Measurements from ENCODE around the gene METTL16. TPM values are rescaled to one million over a fixed set of nuclear protein-coding genes. Genes with fewer than 3 reads are reported as not detected.

Gene METTL16
- total RNA-seq, 2 experiments from 2014 or later, result 19.7 to 21.3 TPM

GRCh38 chr17:2401426-2402221 lies 110.1 kb downstream of the METTL16 start:
- Mint-ChIP-seq H3K27me3 (no peaks in the 10 kb centered on the region), H3K4me3 (peak overlapping the region; percentile 97), H3K9me3 (no peaks in the 10 kb centered on the region), H3K36me3 (ENCODE audit: low read depth) (no peaks in the 10 kb centered on the region), H3K27ac (peak overlapping the region; percentile 99), H3K4me1 (peaks cover 55% of the 10 kb centered on the region)
- CTCF ChIA-PET, result interaction anchor here (0.6 to 11.2 kb wide), 4 partner anchors 9 to 133 kb away, joined by 3 to 80 read pairs (median 43); no protein-coding TSS in a partner anchor
- peak; percentile 100 for DNase-seq
- POLR2A ChIA-PET, result interaction anchor here (0.8 to 9.4 kb wide), 12 partner anchors 10 to 685 kb away, joined by 3 to 166 read pairs (median 4); partner anchors contain the start of genes HIC1, PAFAH1B1, SGSM2 and SMG6

- POLR2A ChIA-PET, result interaction anchor here (0.8 to 9.4 kb wide), 11 partner anchors 9 to 684 kb away, joined by 3 to 166 read pairs (median 5); partner anchors contain the start of genes HIC1, PAFAH1B1, SGSM2 and SMG6
- CTCF ChIA-PET, result interaction anchor here (0.6 to 11.2 kb wide), 4 partner anchors 8 to 132 kb away, joined by 3 to 80 read pairs (median 43); no protein-coding TSS in a partner anchor
- H3K4me1 Mint-ChIP-seq, result peaks cover 59% of the 10 kb centered on the region
- peak within 1 kb of the TSS; percentile 97 for H3K4me3 Mint-ChIP-seq
- peak; percentile 94 for DNase-seq
- H3K9me3 Mint-ChIP-seq, result no peaks in the 10 kb centered on the region
- peaks cover 2% of the 10 kb centered on the region for H3K36me3 Mint-ChIP-seq (ENCODE audit: low read depth)
- no peaks in the 10 kb centered on the region for H3K27me3 Mint-ChIP-seq
- peak within 1 kb of the TSS; percentile 99 for H3K27ac Mint-ChIP-seq
Observed at GRCh38 chr17:2400877-2401425, 110.7 kb downstream of the METTL16 start, which contains the start of gene MNT. TSS of gene MNT (minus strand) at chr17:2401060. CDS start at chr17:2400712, 348 bp downstream.

GRCh38 chr17:2400474-2400866 lies 111.2 kb downstream of the METTL16 start:
- H3K4me3 Mint-ChIP-seq, result peak overlapping the region; percentile 97
- H3K27ac Mint-ChIP-seq, result peak overlapping the region; percentile 99
- H3K36me3 Mint-ChIP-seq (ENCODE audit: low read depth), result peaks cover 2% of the 10 kb centered on the region
- H3K27me3 Mint-ChIP-seq, result no peaks in the 10 kb centered on the region
- DNase-seq, result peak; percentile 70
- ChIA-PET POLR2A (interaction anchor here (1.0 to 9.4 kb wide), 12 partner anchors 9 to 1743 kb away, joined by 3 to 166 read pairs (median 6); partner anchors contain the start of genes CYB5D2, SGSM2, SMG6 and SRR), CTCF (interaction anchor here (11.2 kb wide), 1 partner anchor 15 kb away, joined by 80 read pairs; no protein-coding TSS in a partner anchor)
- H3K9me3 Mint-ChIP-seq, result no peaks in the 10 kb centered on the region
- peaks cover 62% of the 10 kb centered on the region for H3K4me1 Mint-ChIP-seq

- H3K27me3 Mint-ChIP-seq, result no peaks in the 10 kb centered on the region
- peak; percentile 95 for DNase-seq
- CTCF ChIA-PET, result interaction anchor here (0.7 to 11.2 kb wide), 3 partner anchors 16 to 154 kb away, joined by 4 to 80 read pairs (median 7); no protein-coding TSS in a partner anchor
- H3K27ac Mint-ChIP-seq, result peak overlapping the region; percentile 99
- no peaks in the 10 kb centered on the region for H3K9me3 Mint-ChIP-seq
- H3K4me3 Mint-ChIP-seq, result peak overlapping the region; percentile 97
- POLR2A ChIA-PET, result interaction anchor here (0.5 to 9.4 kb wide), 14 partner anchors 8 to 1744 kb away, joined by 3 to 166 read pairs (median 4); partner anchors contain the start of genes CYB5D2, TSR1 and ZZEF1
- peaks cover 2% of the 10 kb centered on the region for H3K36me3 Mint-ChIP-seq (ENCODE audit: low read depth)
- peaks cover 60% of the 10 kb centered on the region for H3K4me1 Mint-ChIP-seq
Observed at GRCh38 chr17:2399572-2400473, 111.9 kb downstream of the METTL16 start.

GRCh38 chr17:2398655-2399571 lies 112.8 kb downstream of the METTL16 start:
- Mint-ChIP-seq H3K36me3 (ENCODE audit: low read depth) (peaks cover 2% of the 10 kb centered on the region), H3K27ac (peak overlapping the region; percentile 99), H3K9me3 (no peaks in the 10 kb centered on the region), H3K4me1 (peaks cover 63% of the 10 kb centered on the region), H3K27me3 (no peaks in the 10 kb centered on the region), H3K4me3 (peak overlapping the region; percentile 97)
- CTCF ChIA-PET, result interaction anchor here (0.7 to 11.2 kb wide), 3 partner anchors 17 to 154 kb away, joined by 4 to 80 read pairs (median 7); no protein-coding TSS in a partner anchor
- DNase-seq, result peak; percentile 68
- POLR2A ChIA-PET, result interaction anchor here (0.5 to 9.4 kb wide), 14 partner anchors 7 to 1745 kb away, joined by 3 to 166 read pairs (median 4); partner anchors contain the start of genes CYB5D2, TSR1 and ZZEF1

GRCh38 chr17:2398182-2398581 lies 113.5 kb downstream of the METTL16 start:
- no peak for DNase-seq
- peak overlapping the region; percentile 52 for H3K27ac Mint-ChIP-seq
- no peaks in the 10 kb centered on the region for H3K9me3 Mint-ChIP-seq
- H3K4me3 Mint-ChIP-seq, result peak overlapping the region; percentile 46
- H3K4me1 Mint-ChIP-seq, result peaks cover 60% of the 10 kb centered on the region
- CTCF ChIA-PET, result interaction anchor here (0.6 to 11.2 kb wide), 2 partner anchors 14 to 18 kb away, joined by 3 to 80 read pairs; no protein-coding TSS in a partner anchor
- POLR2A ChIA-PET, result interaction anchor here (1.3 to 7.4 kb wide), 2 partner anchors 9 to 15 kb away, joined by 5 to 68 read pairs; no protein-coding TSS in a partner anchor
- H3K27me3 Mint-ChIP-seq, result no peaks in the 10 kb centered on the region
- H3K36me3 Mint-ChIP-seq (ENCODE audit: low read depth), result peaks cover 2% of the 10 kb centered on the region

- POLR2A ChIA-PET, result interaction anchor here (1.3 kb wide), 1 partner anchor 10 kb away, joined by 5 read pairs; no protein-coding TSS in a partner anchor
- Mint-ChIP-seq H3K27ac (peak overlapping the region; percentile 76), H3K4me3 (peak overlapping the region; percentile 46), H3K4me1 (peaks cover 56% of the 10 kb centered on the region), H3K27me3 (no peaks in the 10 kb centered on the region), H3K9me3 (no peaks in the 10 kb centered on the region), H3K36me3 (ENCODE audit: low read depth) (peaks cover 2% of the 10 kb centered on the region)
- CTCF ChIA-PET, result interaction anchor here (0.6 to 11.2 kb wide), 2 partner anchors 14 to 18 kb away, joined by 3 to 80 read pairs; no protein-coding TSS in a partner anchor
- no peak for DNase-seq
Observed at GRCh38 chr17:2397247-2398171, 114.2 kb downstream of the METTL16 start.

GRCh38 chr17:2396568-2397246 lies 115.0 kb downstream of the METTL16 start:
- H3K27me3 Mint-ChIP-seq, result no peaks in the 10 kb centered on the region
- ChIA-PET CTCF (interaction anchor here (11.2 kb wide), 1 partner anchor 19 kb away, joined by 80 read pairs; no protein-coding TSS in a partner anchor), POLR2A (interaction anchor here (1.3 kb wide), 1 partner anchor 11 kb away, joined by 5 read pairs; no protein-coding TSS in a partner anchor)
- H3K27ac Mint-ChIP-seq, result peak overlapping the region; percentile 76
- no peaks in the 10 kb centered on the region for H3K9me3 Mint-ChIP-seq
- DNase-seq, result peak; percentile 68
- peaks cover 8% of the 10 kb centered on the region for H3K36me3 Mint-ChIP-seq (ENCODE audit: low read depth)
- peak overlapping the region; percentile 41 for H3K4me3 Mint-ChIP-seq
- H3K4me1 Mint-ChIP-seq, result peaks cover 58% of the 10 kb centered on the region

- Mint-ChIP-seq H3K36me3 (ENCODE audit: low read depth) (peaks cover 12% of the 10 kb centered on the region), H3K27ac (peak overlapping the region; percentile 76), H3K9me3 (no peaks in the 10 kb centered on the region), H3K4me3 (peak overlapping the region; percentile 41), H3K4me1 (peaks cover 62% of the 10 kb centered on the region), H3K27me3 (no peaks in the 10 kb centered on the region)
- ChIA-PET CTCF (interaction anchor here (1.0 kb wide), 1 partner anchor 14 kb away, joined by 3 read pairs; no protein-coding TSS in a partner anchor), POLR2A (no interaction called here)
- no peak for DNase-seq
Observed at GRCh38 chr17:2396192-2396567, 115.5 kb downstream of the METTL16 start.

Data from activated CD4-positive, alpha-beta memory T cell treated with anti-CD3 and anti-CD28 coated beads, Interleukin-2, amount 10 ng/mL, durations not matched to agents 7 days and 5 days (primary cell).